GM20431 (cell line): ENCODE measurements around the gene NCOA1.

Experiments
- in situ Hi-C: fragments of 300-500 bp; cut with MseI, MboI; formaldehyde crosslinking; loops from one replicate; pipeline ENCODE4 v1.15.0; 2020; ENCODE audit warnings: low sequenced_read_pairs; ENCODE audit not compliant: unreplicated experiment

Gene NCOA1

GRCh38 chr2:24501813-24502212 is 10.8 kb downstream of the NCOA1 start:
- in situ Hi-C loops, result no loop called here

DNA sequence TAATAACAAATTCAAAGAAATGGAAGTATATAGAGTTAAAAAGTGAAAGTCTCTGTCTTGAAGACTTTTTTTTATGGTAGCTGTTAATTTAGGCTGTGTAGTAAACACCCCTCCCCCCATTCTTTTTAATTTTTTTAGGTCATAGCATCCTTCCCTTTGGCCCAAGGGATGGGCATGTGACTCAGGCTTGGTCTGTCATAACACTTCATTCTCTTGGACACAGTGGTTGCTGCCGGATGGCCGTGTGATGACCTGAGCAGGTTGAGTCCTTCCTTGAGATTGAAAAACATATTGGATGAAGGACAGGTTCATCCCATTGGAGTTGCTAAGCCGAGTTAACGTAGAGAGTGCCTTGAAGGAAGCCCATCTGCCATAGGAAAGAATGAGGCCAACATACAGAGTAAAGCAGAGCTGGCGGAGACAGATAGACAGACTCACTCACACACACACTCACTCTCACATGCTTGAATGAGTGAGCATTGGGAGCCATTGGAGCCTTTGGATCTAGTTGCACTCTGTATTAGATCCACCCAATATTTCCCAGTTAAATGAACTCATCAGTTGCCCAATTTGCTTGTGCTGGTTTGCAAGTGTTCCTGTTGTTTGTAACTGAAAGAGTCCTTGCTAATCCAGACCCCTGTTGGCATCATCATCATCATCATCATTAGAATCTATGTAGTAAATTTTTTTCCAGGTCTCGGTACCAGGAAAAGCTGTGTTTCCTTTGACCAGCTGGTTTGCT is 14.7 kb downstream of the NCOA1 start:
- in situ Hi-C loops, result no loop called here

DNA sequence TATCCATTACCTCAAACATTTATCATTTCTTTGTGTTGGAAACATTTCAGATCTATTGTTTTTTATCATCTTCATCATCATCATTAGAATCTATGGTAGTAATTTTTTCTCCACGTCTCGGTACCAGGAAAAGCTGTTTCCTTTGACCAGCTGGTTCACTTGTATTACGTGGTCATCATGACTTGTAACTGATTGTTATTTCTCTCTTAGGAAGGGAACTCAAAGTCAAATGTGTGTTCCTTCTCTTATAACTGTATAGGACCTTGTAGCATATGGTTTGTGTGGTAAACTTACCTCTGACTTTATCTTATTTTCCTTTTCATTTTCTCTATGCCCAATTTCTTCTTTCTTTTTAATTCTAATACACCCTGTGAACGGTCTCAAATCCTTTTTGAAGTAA is 16.5 kb downstream of the NCOA1 start:
- in situ Hi-C loops, result no loop called here

DNA sequence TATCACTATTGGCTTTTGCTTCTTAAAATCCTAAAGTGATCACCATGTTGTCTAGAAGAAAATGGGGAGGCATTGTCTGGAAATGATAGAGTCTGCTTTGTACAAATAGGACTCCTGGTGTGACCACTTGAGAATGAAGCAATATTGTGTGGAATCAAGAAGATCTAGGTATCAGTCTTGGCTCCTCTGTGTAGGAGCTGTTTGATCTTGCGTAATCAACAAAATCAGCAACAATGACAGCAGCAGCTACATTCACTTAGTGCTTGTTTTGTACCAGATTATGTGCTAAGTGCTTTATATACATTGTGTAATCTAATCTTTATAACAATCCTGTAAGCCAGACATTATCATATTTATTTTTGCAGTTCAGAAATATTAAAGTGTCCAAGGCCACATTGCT is 17.8 kb downstream of the NCOA1 start:
- in situ Hi-C loops, result no loop called here

DNA sequence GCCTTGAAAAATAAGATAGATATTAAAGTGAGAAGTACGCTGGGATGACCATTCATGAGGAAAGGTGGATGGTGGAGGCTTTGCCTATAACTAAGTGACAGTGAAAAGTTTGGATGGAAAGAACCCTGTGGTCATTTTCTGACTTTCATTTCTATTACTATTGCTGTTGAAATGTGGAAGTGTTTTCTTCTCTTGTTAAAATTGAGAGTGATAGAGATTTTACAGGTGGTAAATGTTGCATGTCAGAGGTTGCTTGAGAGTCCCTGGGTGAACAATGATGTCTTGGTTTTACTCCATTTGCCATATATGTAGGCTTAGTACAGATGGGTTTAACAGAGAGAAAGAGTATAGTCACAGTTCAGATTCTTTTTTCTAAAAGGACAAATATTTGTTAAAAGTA is 18.4 kb downstream of the NCOA1 start:
- in situ Hi-C loops, result no loop called here

DNA sequence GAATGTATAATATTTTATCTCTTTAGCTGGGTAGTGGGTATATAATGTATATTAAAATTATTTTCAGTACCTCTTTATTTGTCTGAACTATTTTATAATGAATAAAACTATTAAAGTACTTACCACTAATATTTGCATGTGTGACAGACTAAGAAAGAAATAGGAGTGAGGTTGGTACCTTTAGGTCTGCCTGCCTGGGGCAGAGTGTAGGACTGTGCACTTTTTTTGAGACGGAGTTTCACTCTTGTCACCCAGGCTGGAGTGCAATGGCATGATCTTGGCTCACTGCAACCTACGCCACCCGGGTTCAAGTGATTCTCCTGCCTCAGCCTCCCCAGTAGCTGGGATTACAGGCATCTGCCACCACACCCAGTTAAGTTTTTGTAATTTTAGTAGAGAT is 18.8 kb downstream of the NCOA1 start:
- in situ Hi-C loops, result no loop called here

GRCh38 chr2:24510771-24511170 is 19.7 kb downstream of the NCOA1 start:
- in situ Hi-C loops, result no loop called here

GRCh38 chr2:24511198-24511597 is 20.1 kb downstream of the NCOA1 start:
- in situ Hi-C loops, result no loop called here

- in situ Hi-C loops, result no loop called here
Observed at GRCh38 chr2:24511894-24512293, 20.8 kb downstream of the NCOA1 start.

GRCh38 chr2:24512404-24512803 is 21.4 kb downstream of the NCOA1 start:
- in situ Hi-C loops, result no loop called here

DNA sequence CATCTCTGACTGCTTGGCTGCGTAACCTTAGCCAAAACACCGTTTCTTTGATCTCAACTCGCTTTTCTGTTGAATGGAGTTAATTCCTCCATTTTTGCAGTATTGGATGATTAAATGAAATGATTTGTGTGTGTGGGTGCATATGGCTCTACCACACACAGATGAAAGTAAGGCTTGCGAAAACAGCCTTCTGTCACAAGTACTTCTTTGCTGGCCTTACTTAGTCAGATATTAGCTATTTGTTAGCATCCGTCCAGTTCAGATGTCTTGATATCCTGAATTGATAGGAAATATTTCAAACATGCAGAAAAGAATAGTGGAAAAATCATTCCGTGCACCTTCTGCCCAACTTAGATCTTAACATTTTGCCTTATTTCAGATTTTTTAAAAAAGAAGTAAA is 21.8 kb downstream of the NCOA1 start:
- in situ Hi-C loops, result no loop called here

- in situ Hi-C loops, result no loop called here
Observed at GRCh38 chr2:24513281-24514071, 22.4 kb downstream of the NCOA1 start.

DNA sequence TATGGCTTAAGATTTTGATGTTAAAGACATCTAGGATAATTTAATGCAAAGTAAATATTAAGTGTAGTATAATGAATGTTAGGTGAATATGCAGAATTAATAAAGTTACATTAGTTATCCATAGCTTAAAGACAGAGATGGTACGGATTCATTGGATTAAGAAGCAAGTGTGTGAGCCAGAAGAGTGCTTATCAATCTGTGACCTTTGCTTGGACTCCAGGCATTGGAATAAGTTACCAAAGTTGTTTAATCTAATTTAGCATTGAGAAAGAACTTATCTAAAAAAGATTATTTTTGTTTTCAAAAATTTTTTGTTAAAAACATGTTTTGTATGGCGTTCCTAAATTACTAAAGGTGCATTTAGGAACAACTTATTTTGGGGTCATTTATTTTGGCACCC is 23.8 kb downstream of the NCOA1 start:
- in situ Hi-C loops, result no loop called here

DNA sequence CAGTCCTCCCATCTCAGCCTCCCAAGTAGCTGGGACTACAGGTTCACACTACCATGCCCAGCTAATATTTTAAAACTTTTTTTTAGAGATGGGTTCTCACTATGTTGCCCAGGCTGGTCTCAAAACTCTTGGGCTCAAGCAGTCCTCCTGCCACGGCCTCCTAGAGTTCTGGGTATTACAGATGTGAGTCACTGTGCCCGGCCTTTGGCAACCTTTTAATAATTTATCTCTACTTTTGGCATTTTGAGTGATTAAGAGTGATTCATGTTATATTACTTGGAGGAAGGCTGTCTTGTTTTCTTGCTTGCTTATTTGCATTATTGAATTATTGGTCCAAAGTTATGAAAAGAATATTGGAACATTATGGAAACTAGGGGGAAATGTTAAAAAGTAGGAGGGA is 24.3 kb downstream of the NCOA1 start:
- in situ Hi-C loops, result no loop called here

GRCh38 chr2:24515831-24516230 is 24.8 kb downstream of the NCOA1 start:
- in situ Hi-C loops, result no loop called here

- in situ Hi-C loops, result no loop called here
Observed at GRCh38 chr2:24517247-24517646, 26.2 kb downstream of the NCOA1 start.

DNA sequence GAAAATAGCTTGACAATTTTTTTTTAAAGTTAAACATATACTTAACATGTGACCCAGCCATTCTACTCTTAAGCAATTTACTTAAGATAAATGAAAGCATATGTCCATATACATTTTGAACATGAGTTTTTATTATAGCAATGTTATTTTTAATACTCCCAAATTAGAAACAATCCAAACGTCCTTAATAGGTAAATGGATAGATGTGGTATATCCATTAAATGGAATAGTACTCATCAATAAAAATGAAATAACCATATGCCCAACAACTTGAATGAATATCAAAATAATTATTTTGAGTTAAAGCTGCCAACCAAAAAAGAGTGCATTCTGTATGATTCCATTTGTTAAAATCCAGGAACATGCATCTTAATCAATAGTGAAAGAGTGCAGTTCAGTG is 29.1 kb downstream of the NCOA1 start:
- in situ Hi-C loops, result no loop called here

DNA sequence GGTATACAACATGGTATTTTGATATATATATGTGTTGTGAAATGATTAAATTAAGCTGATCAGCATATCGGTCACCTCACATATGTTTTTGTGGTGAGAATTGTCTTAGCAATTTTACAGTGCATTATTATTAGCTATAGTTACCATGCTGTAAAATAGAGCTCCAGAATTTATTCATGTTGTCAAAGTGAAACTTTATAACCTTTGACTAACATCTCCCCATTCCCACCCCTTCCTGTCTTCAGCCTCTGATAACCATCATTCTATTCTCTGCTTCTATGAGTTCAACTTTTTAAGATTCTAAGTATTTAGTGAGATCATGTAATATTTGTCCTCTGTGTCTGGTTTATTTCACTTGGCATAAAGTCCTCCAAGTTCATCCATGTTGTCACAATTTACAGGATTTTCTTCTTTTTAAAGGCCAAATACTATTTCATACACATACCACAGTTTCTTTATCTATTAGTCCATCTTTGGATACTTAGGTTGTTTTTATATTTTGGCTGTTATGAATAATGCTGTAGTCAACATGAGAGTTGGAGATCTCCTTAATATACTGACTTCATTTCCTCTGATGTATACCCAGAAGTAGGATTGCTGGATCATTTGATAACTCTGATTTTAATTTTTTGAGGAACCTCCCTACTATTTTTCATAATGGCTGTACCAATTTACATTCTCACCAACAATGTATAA is 30.3 kb downstream of the NCOA1 start:
- in situ Hi-C loops, result no loop called here

DNA sequence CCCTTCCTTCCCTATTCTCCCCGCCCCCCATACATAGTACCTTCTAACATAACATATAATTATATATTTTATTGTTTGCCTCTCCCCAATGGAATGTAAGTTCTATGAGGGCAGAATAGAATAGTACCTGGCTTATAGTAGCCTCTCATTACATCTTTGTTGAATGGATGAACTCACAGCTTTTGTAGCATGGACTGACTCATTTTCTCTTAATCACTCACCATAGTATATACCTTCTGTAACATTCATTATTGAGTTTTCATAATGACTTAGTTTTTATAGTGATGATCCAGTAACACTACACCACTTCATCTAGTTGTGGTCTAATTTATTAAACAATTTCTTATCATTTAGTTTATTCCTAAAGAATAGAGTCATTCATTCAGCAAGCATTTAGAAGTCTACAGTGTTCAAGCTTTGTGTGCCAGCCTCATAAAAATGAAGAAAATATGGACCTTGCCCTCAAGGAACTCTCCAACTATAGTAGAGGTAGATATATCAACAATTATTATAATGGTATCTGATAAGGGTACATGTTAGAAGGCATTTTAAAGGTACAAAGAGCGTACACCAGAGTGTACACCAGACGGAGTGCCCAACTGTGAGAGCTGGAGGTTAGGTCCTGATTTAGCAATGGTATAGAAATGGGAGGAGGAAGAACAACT is 31.1 kb downstream of the NCOA1 start:
- in situ Hi-C loops, result no loop called here

DNA sequence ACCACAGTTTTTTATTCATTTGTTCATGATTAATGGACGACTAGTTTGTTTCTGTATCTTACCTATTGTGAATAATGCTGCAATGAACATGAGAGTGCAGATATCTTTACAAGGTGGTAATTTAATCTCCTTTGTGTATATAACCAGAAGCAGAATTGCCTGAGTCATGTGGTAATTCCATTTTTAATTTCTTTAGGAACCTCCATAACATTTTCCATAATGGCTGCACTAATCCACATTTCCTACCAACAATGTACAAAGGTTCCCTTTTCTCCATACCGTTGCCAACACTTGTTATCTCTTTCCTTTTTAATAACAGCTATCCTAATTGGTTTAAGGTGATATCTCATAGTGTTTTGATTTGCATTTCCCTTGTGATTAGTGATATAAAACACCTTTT is 36.5 kb downstream of the NCOA1 start:
- in situ Hi-C loops, result no loop called here

DNA sequence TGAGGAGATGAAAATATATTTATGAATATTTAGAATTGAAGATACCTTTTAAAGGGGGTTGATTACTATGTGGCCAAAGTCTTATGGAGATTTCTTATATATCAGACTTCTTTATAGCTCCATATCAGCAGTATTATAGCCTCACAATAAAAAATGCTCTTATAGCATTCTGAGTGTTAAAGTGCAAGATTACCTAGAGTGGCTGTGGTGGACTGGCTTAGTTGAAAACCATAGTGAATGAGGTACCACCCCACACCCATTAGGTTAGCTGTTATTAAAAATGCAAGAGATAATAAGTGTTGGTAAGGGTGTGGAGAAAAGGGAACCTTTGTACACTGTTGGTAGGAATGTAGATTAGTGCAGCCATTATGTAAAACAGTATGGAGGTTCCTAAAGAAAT is 39.7 kb downstream of the NCOA1 start:
- in situ Hi-C loops, result no loop called here
